Neuronal stem cell (in vitro differentiated cells): ENCODE results near the gene CZIB.

ENCODE experiments used
- DNase-seq: peaks from one replicate; pipeline ENCODE4 v3.0.0-alpha.2; 2013; ENCODE audit warnings: low spot score
- H2AFZ ChIP-seq: one replicate; pipeline ENCODE4 v1.6.1; 2013; ENCODE audit warnings: mild to moderate bottlenecking, low read length, inconsistent platforms
- H2AK5ac ChIP-seq: 2 replicates; pipeline ENCODE4 v1.6.1; 2013; ENCODE audit warnings: low read depth, mild to moderate bottlenecking, inconsistent platforms, low read length, moderate library complexity, mixed read lengths
- H2BK120ac ChIP-seq: 2 replicates; pipeline ENCODE4 v1.6.1; 2013; ENCODE audit warnings: low read depth, mild to moderate bottlenecking, inconsistent platforms, low read length, moderate library complexity, mixed read lengths
- H2BK12ac ChIP-seq: one replicate; pipeline ENCODE4 v1.6.1; 2013; ENCODE audit warnings: low read length, inconsistent platforms
- H2BK15ac ChIP-seq: 2 replicates; pipeline ENCODE4 v1.6.1; 2013; ENCODE audit warnings: mild to moderate bottlenecking, low read length, inconsistent platforms, mixed read lengths
- H2BK5ac ChIP-seq: one replicate; pipeline ENCODE4 v1.6.1; 2013; ENCODE audit warnings: inconsistent platforms, mild to moderate bottlenecking, low read length, moderate library complexity
- H3K14ac ChIP-seq: one replicate; pipeline ENCODE4 v1.6.1; 2013; ENCODE audit warnings: low read length, inconsistent platforms
- H3K18ac ChIP-seq: 2 replicates; pipeline ENCODE4 v1.6.1; 2013; ENCODE audit warnings: low read length, inconsistent platforms
- H3K23ac ChIP-seq: 2 replicates; pipeline ENCODE4 v1.6.1; 2013; ENCODE audit warnings: low read depth, mild to moderate bottlenecking, mixed read lengths, low read length, inconsistent platforms; ENCODE audit not compliant: poor library complexity
- H3K27ac ChIP-seq: replicated peaks from 3 replicates; pipeline ENCODE4 v1.5.1; 2013; ENCODE audit warnings: low read length, inconsistent platforms
- H3K27me3 ChIP-seq, 3 experiments: 2 replicates each; pipeline ENCODE4 v1.6.1; 2013; ENCODE audit warnings: low read length in 3 of 3, mild to moderate bottlenecking in 2 of 3, inconsistent platforms in 1 of 3, low read depth in 1 of 3, mixed read lengths in 1 of 3, moderate library complexity in 1 of 3; ENCODE audit not compliant: control insufficient read depth in 3 of 3, insufficient read depth in 3 of 3
- H3K36me3 ChIP-seq, 2 donors: replicated peaks in 1 of 2; 2 replicates each; pipeline ENCODE4 v1.6.1; 2013; ENCODE audit warnings: low read length in 2 of 2; ENCODE audit not compliant: control insufficient read depth in 2 of 2, insufficient read depth in 2 of 2
- H3K4ac ChIP-seq: 2 replicates; pipeline ENCODE4 v1.6.1; 2013; ENCODE audit warnings: inconsistent platforms, mild to moderate bottlenecking, low read length, moderate library complexity
- H3K4me1 ChIP-seq, 2 donors: 1 replicate in 1 of 2; 2 replicates in 1 of 2; pipeline ENCODE4 v1.6.1; 2013; ENCODE audit warnings: low read length in 2 of 2, low read depth in 1 of 2; ENCODE audit not compliant: control insufficient read depth in 2 of 2, insufficient read depth in 1 of 2
- H3K4me2 ChIP-seq: one replicate; pipeline ENCODE4 v1.6.1; 2013; ENCODE audit warnings: mild to moderate bottlenecking, low read length, inconsistent platforms; ENCODE audit not compliant: insufficient read depth, poor library complexity, severe bottlenecking
- H3K4me3 ChIP-seq, 2 donors: 2 replicates each; pipeline ENCODE4 v1.5.1; 2013; ENCODE audit warnings: low read length in 2 of 2, mild to moderate bottlenecking in 2 of 2, inconsistent platforms in 1 of 2, moderate library complexity in 1 of 2
- H3K79me1 ChIP-seq: one replicate; pipeline ENCODE4 v1.6.1; 2013; ENCODE audit warnings: low read depth, mild to moderate bottlenecking, inconsistent platforms, low read length, moderate library complexity
- H3K9ac ChIP-seq: one replicate; pipeline ENCODE4 v1.6.1; 2013; ENCODE audit warnings: mild to moderate bottlenecking, low read depth, low read length, inconsistent platforms; ENCODE audit not compliant: poor library complexity
- H3K9me3 ChIP-seq, 2 donors: replicated peaks in 1 of 2; 2 replicates each; pipeline versions ENCODE3 to v1.6.1; 2013; ENCODE audit warnings: low read length in 2 of 2, mild to moderate bottlenecking in 2 of 2, inconsistent platforms in 1 of 2, low read depth in 1 of 2, mixed read lengths in 1 of 2, moderate library complexity in 1 of 2; ENCODE audit not compliant: control insufficient read depth in 2 of 2, insufficient read depth in 1 of 2
- H4K8ac ChIP-seq: one replicate; pipeline ENCODE4 v1.6.1; 2013; ENCODE audit warnings: low read depth, mild to moderate bottlenecking, inconsistent platforms, low read length, moderate library complexity
- H4K91ac ChIP-seq: one replicate; pipeline ENCODE4 v1.6.1; 2013; ENCODE audit warnings: low read length, low read depth, mild to moderate bottlenecking, inconsistent platforms; ENCODE audit not compliant: poor library complexity
- WGBS, 2 donors: extraction: QIAGEN DNeasy Blood & Tissue Kit; methylation state at CpG; one replicate each; pipeline ENCODE4 v1.1.7; 2013; ENCODE audit warnings: missing lambda C conversion rate in 2 of 2, mixed read lengths in 1 of 2; ENCODE audit not compliant: insufficient read length in 2 of 2, insufficient replicate concordance in 1 of 2; ENCODE audit errors: extremely low coverage in 2 of 2; 5-methylcytosine and 5-hydroxymethylcytosine counted together

Gene CZIB

DNA sequence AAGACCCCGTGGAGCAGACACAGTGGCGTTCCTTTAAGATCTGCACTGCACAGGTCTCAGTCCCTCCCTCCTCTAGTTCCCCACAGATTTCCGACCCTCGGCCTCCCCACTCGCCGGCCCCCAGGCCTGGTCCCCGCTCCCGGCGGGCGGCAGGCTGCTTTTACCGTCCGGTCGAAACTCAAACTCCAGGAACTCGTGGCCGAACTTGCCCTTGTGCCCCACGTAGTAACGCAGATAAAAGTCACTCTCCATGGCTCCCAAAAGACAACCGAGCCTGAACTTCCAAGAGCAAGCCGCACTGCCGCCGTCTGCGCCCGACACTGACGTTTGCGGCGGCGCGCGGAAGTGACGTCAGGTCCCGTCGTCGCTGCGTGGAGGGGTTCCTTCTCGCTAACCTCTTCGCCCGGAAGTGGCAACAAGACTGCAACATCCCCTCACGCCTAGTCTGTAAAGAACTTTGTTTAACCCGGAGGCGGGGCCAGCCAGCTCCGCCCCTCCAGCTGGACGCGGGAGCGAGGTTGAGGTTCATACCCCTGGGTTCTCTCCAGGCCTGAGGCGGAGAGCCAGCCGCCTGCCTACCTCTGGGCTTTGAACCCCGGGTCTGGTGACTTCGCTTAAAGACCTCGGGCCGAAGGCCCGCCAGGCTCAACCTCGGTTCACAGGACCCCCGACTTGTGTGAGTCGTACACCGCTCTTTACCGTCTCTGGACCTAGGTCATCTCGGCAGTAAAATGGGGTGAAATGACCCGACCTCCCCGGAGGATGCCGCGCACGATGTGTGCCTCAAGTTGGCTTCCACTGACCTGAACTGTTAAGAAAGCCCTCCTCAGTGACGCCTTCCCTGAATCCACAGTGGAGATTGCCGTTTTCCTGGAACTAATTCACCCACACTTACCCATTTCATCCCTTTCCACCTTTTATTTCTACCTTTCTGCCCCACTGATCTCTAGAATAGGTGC, 18.0 kb upstream of the CZIB start, which contains the start of gene MAGOH:
MAGOH (minus strand) TSS at position 322 of the 959 bp plus-strand sequence; CDS start at position 252, 70 bp downstream.
- no peak within 1 kb of the TSS for H2BK5ac ChIP-seq
- H3K36me3 ChIP-seq, result peaks cover 8 to 30% of the 10 kb centered on the region in 2 donors
- peak within 1 kb of the TSS; percentile 83 for H3K18ac ChIP-seq
- peak within 1 kb of the TSS; percentile 75 for H3K4me2 ChIP-seq
- H3K27ac ChIP-seq, result peak within 1 kb of the TSS; percentile 6
- H3K4me3 ChIP-seq, result peak within 1 kb of the TSS; percentile 62 to 93
- H3K23ac ChIP-seq, result peak within 1 kb of the TSS; percentile 98
- no peak within 1 kb of the TSS for H2AK5ac ChIP-seq
- H3K14ac ChIP-seq, result no peak within 1 kb of the TSS
- H3K27me3 ChIP-seq, result no peaks in the 10 kb centered on the region
- no peak within 1 kb of the TSS for H3K4ac ChIP-seq
- H2BK12ac ChIP-seq, result no peak within 1 kb of the TSS
- peaks cover 5 to 8% of the 10 kb centered on the region in 2 donors for H3K4me1 ChIP-seq
- H3K9me3 ChIP-seq, result no peaks in the 10 kb centered on the region
- peaks cover 4% of the 10 kb centered on the region for H3K79me1 ChIP-seq
- H4K91ac ChIP-seq, result no peak within 1 kb of the TSS
- peak within 1 kb of the TSS; percentile 70 for H4K8ac ChIP-seq
- WGBS, 2 donors, result no CpG with 5 or more reads among the region's 64 CpGs
- peak within 1 kb of the TSS; percentile 79 for H3K9ac ChIP-seq
- H2BK15ac ChIP-seq, result no peak within 1 kb of the TSS
- H2AFZ ChIP-seq, result peak within 1 kb of the TSS; percentile 92
- H2BK120ac ChIP-seq, result no peak within 1 kb of the TSS
- DNase-seq, result peak; percentile 90

DNA sequence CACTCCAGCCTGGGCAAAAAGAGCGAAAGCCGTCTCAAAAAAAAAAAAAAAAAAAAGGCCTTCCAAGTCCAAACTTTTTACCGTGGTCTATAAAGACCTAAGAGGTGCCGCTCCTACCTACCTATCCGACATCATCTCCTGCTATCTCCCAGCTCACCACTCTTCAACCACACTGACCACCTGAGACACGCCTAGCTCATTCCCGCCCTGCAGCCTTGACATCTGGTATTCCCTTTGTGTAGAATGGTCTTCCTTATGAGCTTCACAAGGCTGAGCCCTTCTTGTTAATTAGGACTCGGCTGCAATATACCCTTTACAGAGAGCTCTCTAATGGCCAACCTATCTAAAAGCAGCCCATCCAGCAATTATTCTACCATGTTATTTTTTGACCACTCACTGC, 17.2 kb upstream of the CZIB start:
- Histone ChIP-seq H3K79me1 (peaks cover 4% of the 10 kb centered on the region), H3K23ac (no peak overlapping the region), H3K9me3 (no peaks in the 10 kb centered on the region), H3K4me2 (peak overlapping the region; percentile 75), H2AK5ac (no peak overlapping the region), H2BK12ac (no peak overlapping the region), H3K27ac (no peak overlapping the region), H3K9ac (no peak overlapping the region), H3K4ac (no peak overlapping the region), H3K4me1 (peaks cover 5 to 8% of the 10 kb centered on the region in 2 donors), H4K91ac (no peak overlapping the region), H3K14ac (no peak overlapping the region), H2BK15ac (no peak overlapping the region), H3K36me3 (peaks cover 10 to 39% of the 10 kb centered on the region in 2 donors), H2BK120ac (no peak overlapping the region), H2BK5ac (no peak overlapping the region), H3K27me3 (no peaks in the 10 kb centered on the region), H2AFZ (peak overlapping the region; percentile 92), H4K8ac (peak overlapping the region; percentile 70), H3K4me3 (peak overlapping the region; percentile 62 to 93), H3K18ac (no peak overlapping the region)
- WGBS, 2 donors, result no CpG with 5 or more reads among the region's 8 CpGs
- no peak for DNase-seq

DNA sequence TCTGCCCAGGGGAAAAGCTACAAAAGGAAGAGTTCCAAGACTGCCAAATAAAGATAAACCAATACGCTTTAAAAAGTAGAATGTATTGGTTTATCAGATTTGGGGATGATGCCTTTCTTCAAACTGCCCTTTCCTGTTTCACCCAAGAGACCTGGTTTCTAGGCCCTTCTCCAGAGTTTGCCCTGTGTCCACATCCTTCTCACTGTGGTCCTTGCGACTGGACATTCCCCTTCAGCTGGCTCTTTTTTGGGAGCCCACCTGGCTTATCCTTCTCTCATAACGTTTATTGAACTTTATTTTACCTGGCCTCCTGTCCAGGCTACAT, 490 bp upstream of the CZIB start:
- WGBS, 2 donors, result no CpG with 5 or more reads among the region's 3 CpGs
- no peak overlapping the region for H4K8ac ChIP-seq
- no peak for DNase-seq
- H2BK15ac ChIP-seq, result no peak overlapping the region
- no peak overlapping the region for H2AK5ac ChIP-seq
- H3K14ac ChIP-seq, result peak overlapping the region; percentile 94
- peak overlapping the region; percentile 76 for H3K4me2 ChIP-seq
- H3K4ac ChIP-seq, result no peak overlapping the region
- H3K23ac ChIP-seq, result no peak overlapping the region
- H3K4me1 ChIP-seq, result peaks cover 6 to 8% of the 10 kb centered on the region in 2 donors
- peak overlapping the region; percentile 81 to 91 for H3K4me3 ChIP-seq
- H3K9ac ChIP-seq, result peak overlapping the region; percentile 97
- H2BK12ac ChIP-seq, result no peak overlapping the region
- H3K9me3 ChIP-seq, result no peaks in the 10 kb centered on the region
- peaks cover 5% of the 10 kb centered on the region for H3K79me1 ChIP-seq
- H2BK5ac ChIP-seq, result peak overlapping the region; percentile 98
- no peak overlapping the region for H4K91ac ChIP-seq
- peak overlapping the region; percentile 99 for H2AFZ ChIP-seq
- no peaks in the 10 kb centered on the region for H3K27me3 ChIP-seq
- peak overlapping the region; percentile 78 for H3K27ac ChIP-seq
- H3K36me3 ChIP-seq, result peaks cover 14 to 35% of the 10 kb centered on the region in 2 donors
- H2BK120ac ChIP-seq, result no peak overlapping the region
- peak overlapping the region; percentile 93 for H3K18ac ChIP-seq

DNA sequence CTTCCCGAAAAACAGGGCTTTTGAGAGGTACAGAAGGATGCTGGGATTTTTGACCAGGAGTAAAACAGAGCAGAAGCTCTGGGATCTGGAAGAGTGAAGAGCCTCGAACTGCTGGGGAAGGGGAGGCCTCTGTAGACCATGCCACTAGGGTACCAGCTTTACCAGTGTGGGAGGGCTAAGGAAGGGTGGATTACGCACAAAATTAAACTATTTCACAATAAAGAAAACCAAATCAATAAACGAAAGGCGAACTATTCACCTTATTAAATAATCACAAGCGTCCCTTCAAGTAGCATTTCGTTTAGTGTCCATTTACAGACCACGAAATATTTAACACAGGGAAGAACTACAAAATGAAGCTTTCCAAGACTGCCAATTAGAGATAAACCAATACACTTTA, 723 bp downstream of the CZIB start:
- Histone ChIP-seq H2BK12ac (no peak overlapping the region), H3K36me3 (peaks cover 14 to 43% of the 10 kb centered on the region in 2 donors), H2AK5ac (no peak overlapping the region), H3K9me3 (no peaks in the 10 kb centered on the region), H4K91ac (no peak overlapping the region), H3K4ac (no peak overlapping the region), H3K27me3 (no peaks in the 10 kb centered on the region), H2AFZ (peak overlapping the region; percentile 99), H4K8ac (no peak overlapping the region), H3K4me3 (peak overlapping the region; percentile 91 to 98), H3K4me1 (peaks cover 6 to 8% of the 10 kb centered on the region in 2 donors), H3K18ac (no peak overlapping the region), H3K9ac (no peak overlapping the region), H2BK15ac (no peak overlapping the region), H3K79me1 (peaks cover 5% of the 10 kb centered on the region), H2BK5ac (no peak overlapping the region), H3K27ac (no peak overlapping the region), H3K4me2 (peak overlapping the region; percentile 31), H3K23ac (no peak overlapping the region), H3K14ac (no peak overlapping the region), H2BK120ac (no peak overlapping the region)
- no CpG with 5 or more reads among the region's 8 CpGs for WGBS, 2 donors
- no peak for DNase-seq
